ENCODE results near the gene ARAP3. TPM values are rescaled to one million over a fixed set of nuclear protein-coding genes. Genes with fewer than 3 reads are reported as not detected.

The ARAP3 gene
- total and polyA plus RNA-seq, 9 of the 15 experiments (the other 6 are each of a cell fraction or from before 2014, with no cell fraction given) = 0.83 to 25.7 (median 6.4) TPM

GRCh38 chr5:141665995-141666940 lies 15.8 kb downstream of the ARAP3 start (continued):
- TF ChIP-seq CUX1 (CRISPR knock-in tag; IDR thresholded peaks at IDR 0.05) = no peak
- no peak for TF ChIP-seq CREB1 (IDR thresholded peaks at IDR 0.05)
- no peak for TF ChIP-seq CREB1 (CRISPR knock-in tag; IDR thresholded peaks at IDR 0.05)
- no peak for TF ChIP-seq PTRF (tag; IDR thresholded peaks at IDR 0.05)
- TF ChIP-seq ZNF75A (CRISPR knock-in tag; IDR thresholded peaks at IDR 0.05) = no peak
- no peak for TF ChIP-seq KLF6 (CRISPR knock-in tag; IDR thresholded peaks at IDR 0.05; ENCODE audit: borderline replicate concordance)
- TF ChIP-seq RBM25 (IDR thresholded peaks at IDR 0.05; ENCODE audit: low read depth, low read length, severe bottlenecking) = peak; percentile 87
- TF ChIP-seq PRPF4 (IDR thresholded peaks at IDR 0.05; ENCODE audit: insufficient read depth, low read depth, low read length, poor library complexity, severe bottlenecking) = no peak
- no peak for TF ChIP-seq ZFX (CRISPR knock-in tag; IDR thresholded peaks at IDR 0.05)
- TF ChIP-seq BCOR (IDR thresholded peaks at IDR 0.05) = peak; percentile 61; the same call in 1 of the 2 replicates

All from K562 (cell line).